LHCN-M2 (cell line): ENCODE data around the gene PPM1L. TPM values are rescaled to one million over a fixed set of nuclear protein-coding genes. Genes with fewer than 3 reads are reported as not detected.
"Not testable (repeated sequence)": the region's sequence is repeated elsewhere in the genome, so short reads cannot be mapped to it uniquely, and the experiment has no call there.

ENCODE experiments used
- DNase-seq: peaks from one replicate; pipeline ENCODE4 v3.0.0-alpha.2; 2012; ENCODE audit warnings: low read depth
- total RNA-seq: library from RNA; depleted of rRNA; stranded (reverse); fragments of >200 nt; gene quantifications from 2 replicates; pipeline ENCODE4 v1.2.3, GENCODE V29; 2014

Gene PPM1L
- total RNA-seq, 1 experiment from 2014 or later: 0.52 TPM

DNA sequence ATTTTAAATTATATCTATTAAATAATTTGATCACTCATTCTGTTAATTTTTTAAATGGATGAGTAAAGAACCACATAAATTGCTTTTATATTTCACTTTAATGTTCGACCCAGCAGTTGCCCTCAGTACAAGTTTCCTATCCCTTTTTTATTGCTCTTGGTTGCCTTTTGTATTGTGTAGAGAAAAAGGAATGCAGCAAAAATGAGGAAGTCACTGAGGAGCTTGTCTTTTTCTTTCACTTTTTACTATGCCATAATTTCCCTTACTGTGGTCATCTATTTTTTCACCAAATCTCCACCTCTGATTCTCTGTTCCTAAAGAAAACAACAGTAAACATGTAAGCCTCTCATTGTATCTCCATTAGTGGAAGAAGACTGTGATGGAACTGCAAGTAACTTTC, 226.5 kb downstream of the PPM1L start:
- no peak for DNase-seq

DNA sequence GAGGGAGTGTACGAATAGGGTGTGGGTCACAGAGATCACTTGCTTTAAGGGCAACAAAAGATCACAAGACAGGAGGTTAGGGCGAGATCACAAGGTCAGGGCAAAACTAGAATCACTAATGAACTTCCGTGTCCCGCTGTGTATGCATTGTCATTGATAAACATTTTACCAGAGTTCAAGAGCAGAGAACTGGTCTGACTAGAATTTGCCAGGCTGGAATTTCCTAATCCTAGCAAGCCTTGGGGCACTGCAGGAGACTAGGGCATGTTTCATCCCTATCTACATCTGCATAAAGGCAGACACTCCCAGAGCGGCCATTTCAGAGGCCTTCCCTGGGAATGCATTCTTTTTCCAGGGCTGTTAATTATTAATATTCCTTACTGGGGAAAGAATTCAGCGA, 227.9 kb downstream of the PPM1L start:
- not testable (repeated sequence) for DNase-seq

DNA sequence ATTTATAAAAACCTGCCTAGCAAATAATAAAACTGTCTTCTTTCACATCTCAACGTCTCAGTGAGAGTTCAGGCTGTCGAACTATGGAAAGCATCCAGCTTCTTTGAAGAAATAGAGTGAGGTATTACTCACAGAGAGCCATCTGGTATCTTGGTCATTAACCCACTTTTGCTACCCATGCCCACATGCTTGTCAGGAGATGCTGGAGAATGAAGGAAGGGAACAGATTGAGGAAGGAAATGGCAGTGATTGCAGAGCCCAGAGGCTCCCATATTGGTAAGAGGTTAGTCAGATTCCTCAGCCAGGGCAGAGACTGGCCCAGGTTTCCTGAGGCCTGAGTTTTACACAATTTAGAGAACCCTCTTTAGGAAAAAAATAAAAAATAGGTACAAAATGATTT, 230.0 kb downstream of the PPM1L start:
- no peak for DNase-seq

DNA sequence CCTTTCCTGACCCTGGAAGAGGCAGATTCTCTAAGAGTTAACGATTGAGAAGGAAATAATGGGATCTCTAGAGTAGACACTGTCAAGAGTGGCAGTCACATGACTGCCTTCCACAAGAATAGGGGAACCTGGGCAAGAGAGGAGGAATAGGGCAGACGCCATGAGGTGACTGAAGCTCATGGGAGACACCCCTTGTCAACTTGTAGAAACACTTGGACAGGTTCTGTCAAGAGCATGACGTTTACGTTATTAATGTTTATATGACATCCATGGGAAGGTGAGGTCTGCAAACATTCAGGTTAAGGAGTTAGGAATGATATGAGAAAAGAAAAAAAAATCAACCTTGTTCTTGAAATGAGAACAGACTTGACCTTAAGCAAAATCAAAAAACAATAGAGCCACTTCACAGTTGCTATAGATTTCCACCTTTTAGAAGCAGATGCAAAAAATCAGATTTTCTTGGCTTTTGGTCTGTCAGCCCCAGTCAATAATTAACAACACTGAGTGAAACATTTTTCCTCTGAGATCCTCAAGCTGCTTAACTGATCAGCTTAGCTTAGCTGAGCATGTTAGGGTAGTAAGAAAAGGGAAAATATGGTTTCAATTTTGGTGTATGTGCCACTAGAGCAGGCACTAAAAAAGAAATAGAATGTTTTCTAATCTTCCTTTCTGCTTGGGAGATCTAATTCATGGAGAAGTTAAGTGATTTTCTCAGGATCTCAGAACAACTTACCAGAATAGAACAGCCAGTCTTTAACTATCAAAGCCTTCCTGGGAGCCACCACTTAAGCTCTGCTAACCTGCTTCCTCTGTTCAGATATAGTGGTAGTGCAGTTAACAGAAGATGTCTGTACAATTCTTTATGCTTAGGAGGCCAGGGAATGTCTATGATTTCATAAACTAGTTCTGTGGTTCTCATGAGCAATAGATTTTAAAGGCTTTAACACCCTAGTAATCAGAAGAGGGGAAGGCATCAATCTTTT, 232.2 kb downstream of the PPM1L start:
- DNase-seq: no peak

DNA sequence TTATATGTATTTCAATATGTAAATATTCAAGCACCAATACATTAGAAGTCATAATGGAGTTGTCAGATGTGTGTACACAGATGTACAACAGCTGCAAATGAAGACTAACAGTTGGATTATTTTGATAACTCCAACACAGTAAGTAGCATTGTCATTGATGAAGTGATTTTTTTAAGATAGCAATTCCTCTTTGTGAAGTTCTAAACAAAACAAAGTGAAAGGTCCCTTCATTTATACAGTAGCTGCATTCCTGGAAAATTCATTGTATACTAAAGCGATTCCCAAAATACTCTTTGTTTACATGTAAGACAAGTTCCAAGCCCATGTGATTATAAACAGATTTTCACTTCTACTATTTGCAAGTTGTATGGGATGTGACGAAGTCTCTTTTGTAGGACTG, 234.4 kb downstream of the PPM1L start:
- no peak for DNase-seq

DNA sequence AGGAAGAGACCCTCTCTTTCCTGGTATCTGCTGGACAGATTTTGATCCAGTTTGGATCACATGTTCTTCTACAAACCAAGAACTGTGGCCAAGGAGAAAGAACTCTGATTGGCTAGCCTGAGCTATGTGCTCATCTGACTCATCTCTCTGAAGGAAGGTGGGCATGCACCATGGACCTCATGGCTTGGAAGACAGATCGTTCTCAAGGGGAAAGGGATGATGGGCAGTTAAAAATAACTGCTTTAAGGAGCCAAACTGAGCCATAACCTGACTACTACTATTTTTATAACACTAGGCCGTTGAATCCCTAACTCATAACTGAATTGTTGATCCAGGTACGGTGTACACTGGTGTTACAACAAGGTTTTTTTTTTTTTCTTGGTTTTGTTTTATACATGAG, 236.7 kb downstream of the PPM1L start:
- no peak for DNase-seq

DNA sequence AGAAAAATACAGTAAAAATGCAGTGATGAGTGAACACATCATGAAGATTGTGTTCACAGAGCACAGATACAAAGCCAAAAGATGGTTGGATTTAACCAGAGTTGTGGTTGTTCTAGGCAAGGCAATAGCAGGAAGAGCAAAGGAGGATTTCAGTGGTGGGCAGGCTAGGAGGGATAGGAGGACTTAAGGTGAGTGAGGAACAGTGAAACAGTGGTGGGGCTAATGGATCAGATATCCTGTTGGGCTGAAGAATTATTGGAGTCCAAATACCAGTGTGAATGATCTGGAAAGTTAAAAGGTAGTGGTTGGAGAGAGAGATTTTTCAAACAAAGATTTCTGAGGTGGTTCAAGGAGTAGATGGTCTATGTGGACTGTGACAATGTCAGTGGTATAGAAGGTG, 240.8 kb downstream of the PPM1L start:
- no peak for DNase-seq

DNA sequence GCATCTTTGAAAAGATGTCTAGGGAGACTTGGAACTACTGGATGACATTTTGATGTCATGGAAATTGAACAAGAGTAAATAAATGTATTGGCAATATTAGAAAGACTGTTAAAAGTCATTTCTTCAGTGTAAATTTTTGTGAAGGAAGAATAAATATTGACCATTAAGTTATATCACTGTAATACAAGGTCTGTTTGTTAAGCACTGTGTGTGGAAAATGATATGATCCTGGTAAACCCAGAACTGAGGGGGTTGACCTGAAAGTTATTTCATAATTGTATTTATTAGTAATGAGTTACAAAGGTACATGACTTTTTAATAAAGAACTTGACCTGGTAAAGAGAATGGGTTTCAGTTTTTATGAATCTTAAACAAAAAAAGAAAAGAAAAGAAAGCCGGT, 242.6 kb downstream of the PPM1L start:
- no peak for DNase-seq

DNA sequence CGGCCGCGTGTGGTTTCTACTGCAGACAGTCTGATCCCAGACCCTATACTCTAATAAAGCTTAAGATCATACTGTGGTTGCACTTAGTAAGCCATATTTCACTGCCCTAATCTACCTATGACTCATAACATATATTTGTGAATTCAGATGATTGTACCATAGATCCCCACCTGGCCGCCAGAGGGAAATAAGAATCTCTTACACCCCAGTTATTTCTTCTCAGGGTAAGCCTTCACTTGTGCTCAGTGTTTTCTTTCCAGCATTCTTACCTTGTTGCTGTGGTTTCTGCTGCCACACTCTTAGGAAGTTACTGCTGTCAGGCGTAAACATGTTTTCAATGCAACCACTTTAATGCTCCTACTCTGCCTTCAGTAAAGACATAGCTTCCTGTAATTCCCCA, 243.2 kb downstream of the PPM1L start:
- DNase-seq: no peak

DNA sequence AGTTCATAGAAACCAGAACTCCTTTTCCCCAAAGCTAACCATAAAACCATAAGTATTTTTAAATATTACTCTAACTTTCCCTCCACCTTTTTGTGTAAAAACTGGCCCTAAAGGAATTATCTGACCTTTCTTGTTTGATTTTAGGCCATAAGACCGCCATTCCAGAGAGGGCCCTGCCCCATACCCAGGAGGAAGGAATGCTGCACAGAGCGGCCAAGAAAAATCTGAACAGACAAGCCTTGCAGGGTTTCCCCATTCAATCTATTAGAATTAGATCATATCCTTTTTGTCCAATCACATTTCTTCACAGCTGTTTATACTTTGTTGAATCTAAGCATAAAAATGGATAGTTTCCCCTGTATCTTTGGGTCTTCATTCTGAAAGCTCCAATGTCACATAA, 252.1 kb downstream of the PPM1L start:
- no peak for DNase-seq

DNA sequence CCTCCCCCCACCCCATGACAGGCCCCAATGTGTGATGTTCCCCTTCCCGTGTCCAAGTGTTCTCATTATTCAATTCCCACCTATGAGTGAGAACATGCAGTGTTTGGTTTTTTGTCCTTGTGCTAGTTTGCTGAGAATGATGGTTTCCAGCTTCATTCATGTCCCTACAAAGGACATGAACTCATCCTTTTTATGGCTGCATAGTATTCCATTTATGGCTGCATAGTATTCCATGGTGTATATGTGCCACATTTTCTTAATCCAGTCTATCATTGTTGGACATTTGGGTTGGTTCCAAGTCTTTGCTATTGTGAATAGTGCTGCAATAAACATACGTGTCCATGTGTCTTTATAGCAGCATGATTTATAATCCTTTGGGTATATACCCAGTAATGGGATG, 254.1 kb downstream of the PPM1L start:
- not testable (repeated sequence) for DNase-seq

DNA sequence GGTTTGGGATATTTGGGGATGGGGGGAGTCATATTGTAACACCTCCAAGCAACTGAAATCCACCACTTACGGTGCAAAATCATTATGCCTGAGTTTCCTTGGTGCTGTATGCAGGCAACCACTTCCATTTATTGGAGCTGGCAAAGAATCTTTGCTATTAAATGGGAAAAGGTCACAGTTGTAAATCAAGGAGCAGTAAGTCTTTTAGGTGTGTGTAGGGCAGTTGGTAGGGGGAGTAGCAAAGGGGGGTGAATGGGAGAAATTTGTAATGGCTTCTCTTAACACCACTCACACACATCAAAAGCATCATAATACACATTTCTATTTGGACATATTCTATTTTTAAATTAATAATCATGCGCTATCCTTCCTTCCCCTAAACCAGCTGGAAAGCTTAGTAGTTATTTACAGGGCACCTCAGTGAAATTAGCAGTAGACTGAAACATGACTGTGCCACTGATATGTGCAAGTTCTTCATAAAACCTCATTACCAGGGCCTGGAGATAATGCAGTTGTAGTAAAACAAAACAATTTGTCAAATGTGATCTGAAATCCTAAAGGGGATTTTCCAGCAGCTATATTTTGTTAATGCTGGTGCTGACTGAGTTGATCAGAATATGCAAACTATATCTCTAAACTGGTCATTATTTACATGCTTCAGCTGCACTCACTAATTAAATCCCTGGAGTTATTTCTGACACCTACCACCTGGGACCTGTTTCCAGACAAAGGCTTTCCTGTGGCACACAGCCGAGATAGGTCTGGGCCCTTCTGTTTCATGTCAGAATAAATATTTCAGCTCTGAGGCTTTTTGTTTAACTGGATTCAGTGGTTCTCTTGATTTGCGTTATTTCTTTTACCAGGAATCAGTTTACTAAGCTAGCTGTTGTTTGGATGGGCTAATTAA, 259.1 kb downstream of the PPM1L start:
- no peak for DNase-seq

DNA sequence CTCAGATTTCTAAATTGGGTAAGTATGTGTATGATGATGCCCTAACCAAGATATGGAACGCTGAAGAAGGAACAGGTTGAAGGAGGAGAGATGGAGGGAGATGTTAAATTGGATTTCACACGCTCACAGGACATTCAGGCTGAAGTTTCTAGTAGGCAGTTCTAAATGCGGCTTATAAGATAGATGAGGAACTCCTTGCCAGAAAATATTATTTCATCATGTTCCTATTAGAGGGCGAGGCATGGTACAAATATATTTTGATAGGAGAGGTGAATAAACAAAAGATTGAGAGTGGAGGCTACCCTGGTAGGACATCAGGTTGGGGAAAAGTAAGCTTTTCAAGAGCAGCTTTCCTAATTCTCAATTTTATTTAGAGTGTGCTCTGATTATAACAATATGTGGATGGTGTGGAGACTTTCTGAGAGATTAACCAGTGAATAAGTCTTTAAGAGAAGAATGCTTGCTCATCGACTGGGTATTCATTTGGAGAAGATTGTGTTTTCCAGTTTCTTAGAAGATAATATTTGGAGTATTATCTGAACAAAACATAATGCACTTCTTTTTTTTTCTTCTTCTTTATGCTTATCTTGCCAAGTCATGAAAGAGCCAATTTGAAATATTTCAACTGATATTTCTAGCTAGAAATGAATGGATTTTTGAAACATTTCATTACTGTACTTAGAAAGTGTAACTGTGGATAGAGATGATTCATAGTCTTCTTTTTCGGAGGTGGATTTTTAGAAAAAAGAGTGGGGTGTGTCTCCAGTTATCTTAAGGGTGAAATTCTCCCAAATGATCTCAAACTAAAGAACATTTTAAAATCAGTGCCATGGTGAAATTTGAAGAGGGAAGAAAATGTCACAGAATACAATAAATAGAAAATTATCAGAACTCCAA, 260.6 kb downstream of the PPM1L start:
- DNase-seq: no peak

DNA sequence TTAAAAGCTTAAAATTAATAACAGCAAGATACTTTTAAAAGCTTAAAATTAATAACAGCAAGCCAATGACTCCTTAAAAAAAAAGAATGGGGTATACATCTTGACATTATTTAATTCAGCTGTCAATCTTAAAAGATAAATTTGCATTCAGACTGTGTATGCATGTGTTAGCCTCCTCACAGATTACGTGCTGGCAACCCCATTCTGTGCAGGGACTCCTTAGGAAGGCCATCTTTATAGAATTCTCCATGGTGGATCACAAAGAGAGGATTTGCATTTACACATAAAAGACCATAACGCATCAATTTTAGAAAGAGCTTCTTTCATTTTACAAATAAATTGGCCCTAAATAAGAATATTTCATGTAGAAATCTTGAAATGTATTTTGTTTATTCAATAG, 261.9 kb downstream of the PPM1L start:
- no peak for DNase-seq

DNA sequence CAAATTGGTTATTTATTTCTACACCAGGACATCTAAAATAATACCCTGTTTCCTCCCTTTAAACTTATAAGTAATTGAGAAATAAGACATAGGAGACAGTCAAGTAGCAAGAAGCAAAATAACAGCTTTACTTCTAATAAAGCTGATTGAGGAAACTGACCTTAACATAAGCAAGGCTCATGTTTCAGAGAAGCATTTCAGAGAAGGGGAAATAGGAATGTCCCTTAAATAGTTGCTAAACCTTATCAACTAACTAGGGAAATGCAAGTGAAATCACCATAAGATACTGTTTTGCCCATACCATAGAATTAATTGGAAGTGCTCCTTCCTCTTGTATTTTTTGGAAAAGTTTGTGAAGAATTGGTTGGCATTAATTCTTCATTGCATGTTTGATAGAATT, 264.2 kb downstream of the PPM1L start:
- DNase-seq: no peak

DNA sequence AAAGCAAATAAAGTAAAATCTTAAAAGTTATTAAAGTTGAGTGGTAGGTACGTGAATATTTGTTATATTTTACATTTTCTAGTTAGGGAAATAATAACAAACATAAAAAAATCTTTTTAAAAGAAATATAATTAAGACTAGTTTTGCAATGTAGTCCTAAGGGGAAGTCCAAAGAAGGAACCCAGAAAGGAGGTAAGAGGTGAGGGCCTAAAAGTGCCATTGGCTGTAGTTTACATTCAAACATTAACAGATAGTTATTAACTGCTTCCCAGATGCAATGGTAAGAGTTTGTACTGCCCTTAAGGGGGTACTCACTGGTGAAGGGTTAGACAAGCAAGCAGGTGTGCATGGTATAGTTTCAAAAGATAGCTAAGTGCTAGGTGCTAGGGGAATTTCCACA, 269.9 kb downstream of the PPM1L start:
- no peak for DNase-seq

DNA sequence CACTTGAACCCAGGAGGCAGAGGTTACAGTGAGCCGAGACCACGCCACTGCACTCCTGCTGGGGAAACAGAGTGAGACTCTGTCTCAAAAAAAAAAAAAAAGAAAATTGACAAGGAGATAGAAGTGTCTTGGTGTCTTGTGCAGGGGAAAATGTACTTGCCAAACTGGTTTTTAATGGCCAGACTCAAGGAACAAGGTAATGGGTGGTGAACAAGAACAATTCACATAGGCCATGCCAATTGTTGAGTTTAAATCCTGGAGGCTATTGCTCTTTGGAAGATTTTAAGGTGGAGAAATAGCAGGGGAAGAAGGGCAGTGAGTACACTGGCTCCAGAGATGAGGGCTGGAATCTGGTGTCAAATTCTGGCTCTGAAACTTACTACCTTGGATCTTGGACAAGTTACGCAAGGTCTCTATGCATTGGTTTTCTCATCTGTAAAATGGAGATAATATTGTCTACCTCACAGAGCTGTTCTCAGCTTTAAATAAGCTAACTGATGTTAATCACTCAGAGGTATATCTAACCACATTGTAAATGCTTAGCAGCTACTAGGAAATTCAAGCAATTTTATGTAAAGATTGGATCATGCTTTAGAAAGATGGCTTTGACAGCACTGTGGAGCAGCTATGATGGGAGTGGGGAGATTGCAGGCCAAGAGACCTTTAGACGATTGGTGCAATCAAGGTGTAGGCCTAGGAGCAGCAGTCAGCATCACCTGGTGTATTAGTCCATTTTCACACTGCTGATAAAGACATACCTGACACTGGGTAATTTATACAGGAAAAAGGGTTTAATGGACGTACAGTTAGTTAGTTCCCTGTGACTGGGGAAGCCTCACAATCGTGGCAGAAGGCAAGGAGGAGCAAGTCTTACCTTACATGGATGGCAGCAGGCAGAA, 270.8 kb downstream of the PPM1L start:
- no peak for DNase-seq

DNA sequence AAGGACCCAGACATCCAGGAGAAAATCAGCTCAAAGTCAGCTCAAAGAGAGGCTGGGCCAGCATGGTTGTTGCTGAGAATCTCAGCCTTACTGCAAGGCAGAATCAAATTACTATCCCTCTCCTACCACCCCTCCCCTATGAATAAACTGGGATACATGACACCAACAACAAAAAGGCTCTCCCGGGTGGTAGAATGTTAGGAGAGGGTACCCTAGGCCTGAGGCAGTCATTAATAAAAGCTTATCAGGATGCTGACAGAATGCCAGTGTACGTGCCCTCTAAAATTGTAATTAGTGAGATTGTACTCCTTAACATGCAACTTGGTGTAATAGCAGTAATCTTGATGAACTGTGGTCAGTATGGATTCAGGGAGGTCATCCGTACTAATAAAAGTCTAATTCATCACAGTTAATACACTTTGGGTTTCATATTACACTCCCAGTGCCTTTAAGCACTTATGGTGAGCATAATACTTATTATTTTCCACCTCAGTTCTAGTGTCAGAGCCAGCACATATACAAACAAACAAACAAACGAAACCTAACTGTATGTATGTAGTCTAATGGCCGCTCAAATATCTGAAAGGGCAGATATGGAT, 272.6 kb downstream of the PPM1L start:
- DNase-seq: no peak

DNA sequence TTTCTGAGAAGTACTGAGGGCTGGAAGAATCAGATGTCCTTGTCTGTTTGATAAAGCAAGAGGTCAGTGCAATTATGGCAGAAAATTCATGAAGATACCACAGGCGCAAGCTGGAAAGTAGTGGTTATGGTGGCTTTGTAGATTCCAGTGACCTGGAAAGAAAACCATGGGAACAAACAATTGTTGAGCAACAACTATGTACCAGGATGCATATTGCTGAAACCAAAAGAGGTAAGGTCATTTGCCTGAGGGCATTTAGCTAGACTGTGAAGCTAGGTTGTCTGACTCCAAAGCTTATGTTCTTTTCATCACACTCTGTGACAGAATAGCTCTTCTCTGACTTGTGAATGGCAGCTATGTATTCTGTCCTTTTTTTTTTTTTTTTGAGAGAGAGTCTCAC, 275.1 kb downstream of the PPM1L start:
- DNase-seq: no peak
